Vagina (tissue), 2 donors: Measurements from ENCODE around the gene VENTX. TPM values are rescaled to one million over a fixed set of nuclear protein-coding genes. Genes with fewer than 3 reads are reported as not detected.
"Not testable (repeated sequence)": the region's sequence is repeated elsewhere in the genome, so short reads cannot be mapped to it uniquely, and the experiment has no call there.

Experiments used
- DNase-seq, 2 donors: peaks; one replicate each; pipeline ENCODE4 v3.0.0-alpha.2; 2017; ENCODE audit errors: extremely low spot score in 2 of 2
- H3K27ac ChIP-seq: fragments of 200-600 bp; sonication (generic); one replicate; pipeline ENCODE4 v1.5.1; 2019
- H3K27me3 ChIP-seq: fragments of 200-600 bp; sonication (generic); one replicate; pipeline ENCODE4 v1.5.1; 2019
- H3K36me3 ChIP-seq, 2 donors: fragments of 200-600 bp; sonication (generic); one replicate each; pipeline ENCODE4 v1.5.1; 2017 to 2019
- H3K4me1 ChIP-seq: fragments of 200-600 bp; sonication (generic); one replicate; pipeline ENCODE4 v1.5.1; 2019
- H3K4me3 ChIP-seq, 2 donors: fragments of 200-600 bp; sonication (generic); 1 replicate in 1 of 2; 2 replicates in 1 of 2; pipeline ENCODE4 v1.5.1; 2016 to 2019
- H3K9me3 ChIP-seq: fragments of 200-600 bp; sonication (generic); one replicate; pipeline ENCODE4 v1.5.1; 2019
- POLR2A ChIP-seq, 2 donors: fragments of 450-650 bp; IDR thresholded peaks; one replicate each; pipeline ENCODE4 v1.6.1; 2017; ENCODE audit warnings: antibody characterized with exemption in 2 of 2, mild to moderate bottlenecking in 2 of 2, moderate library complexity in 2 of 2
- POLR2AphosphoS5 ChIP-seq, 2 donors: sonication (generic); formaldehyde crosslinking; IDR thresholded peaks; one replicate each; pipeline ENCODE4 v1.9.0; 2017; ENCODE audit warnings: antibody characterized with exemption in 2 of 2, mild to moderate bottlenecking in 2 of 2, low read depth in 1 of 2; ENCODE audit not compliant: insufficient read depth in 1 of 2
- intact Hi-C: fragments of 100-400 bp; cut with DNase I; formaldehyde crosslinking; loops from one replicate; pipeline ENCODE4 v1.15.1; 2023
- total RNA-seq: library from RNA; depleted of rRNA; stranded (reverse); fragments of >200 nt; gene quantifications from one replicate; pipeline ENCODE4 v1.2.3, GENCODE V29; 2016
- TF ChIP-seq, protein P1 (sequence below), 3 experiments: fragments of 450-650 bp in 2 of 3; fragments of 200-600 bp in 1 of 3; sonication (generic) in 1 of 3; IDR thresholded peaks; one replicate each; pipeline ENCODE4 v1.5.1; 2017 to 2019; ENCODE audit warnings: antibody characterized with exemption in 3 of 3, mild to moderate bottlenecking in 2 of 3, moderate library complexity in 2 of 3

The VENTX gene
- total RNA-seq, 1 donor from 2014 or later = 0.98 TPM

DNA sequence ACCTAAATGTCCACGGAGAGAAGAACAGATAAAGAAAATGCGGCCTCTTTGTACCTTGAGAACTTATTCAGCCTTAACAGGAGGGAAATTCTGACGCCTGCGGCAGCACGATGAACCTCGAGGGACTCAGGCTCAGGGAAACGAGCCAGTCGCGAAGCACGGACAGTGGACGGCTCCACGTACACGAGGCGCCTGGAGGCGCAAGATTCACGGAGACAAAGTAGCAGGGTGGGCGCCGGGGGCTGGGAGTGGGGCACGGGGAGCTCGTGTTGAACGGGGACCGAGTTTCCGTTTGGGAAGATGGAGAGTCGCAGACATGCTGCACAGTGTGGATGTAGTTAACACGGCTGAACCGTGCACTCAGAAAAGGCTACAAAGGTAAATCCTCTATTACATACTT lies 20.9 kb upstream of the VENTX start:
- TF ChIP-seq POLR2AphosphoS5 (IDR thresholded peaks at IDR 0.05; ENCODE audit: insufficient read depth in 1 of 2, low read depth in 1 of 2) (no peak), POLR2A (IDR thresholded peaks at IDR 0.05) (no peak)
- TF ChIP-seq, protein P1, sequence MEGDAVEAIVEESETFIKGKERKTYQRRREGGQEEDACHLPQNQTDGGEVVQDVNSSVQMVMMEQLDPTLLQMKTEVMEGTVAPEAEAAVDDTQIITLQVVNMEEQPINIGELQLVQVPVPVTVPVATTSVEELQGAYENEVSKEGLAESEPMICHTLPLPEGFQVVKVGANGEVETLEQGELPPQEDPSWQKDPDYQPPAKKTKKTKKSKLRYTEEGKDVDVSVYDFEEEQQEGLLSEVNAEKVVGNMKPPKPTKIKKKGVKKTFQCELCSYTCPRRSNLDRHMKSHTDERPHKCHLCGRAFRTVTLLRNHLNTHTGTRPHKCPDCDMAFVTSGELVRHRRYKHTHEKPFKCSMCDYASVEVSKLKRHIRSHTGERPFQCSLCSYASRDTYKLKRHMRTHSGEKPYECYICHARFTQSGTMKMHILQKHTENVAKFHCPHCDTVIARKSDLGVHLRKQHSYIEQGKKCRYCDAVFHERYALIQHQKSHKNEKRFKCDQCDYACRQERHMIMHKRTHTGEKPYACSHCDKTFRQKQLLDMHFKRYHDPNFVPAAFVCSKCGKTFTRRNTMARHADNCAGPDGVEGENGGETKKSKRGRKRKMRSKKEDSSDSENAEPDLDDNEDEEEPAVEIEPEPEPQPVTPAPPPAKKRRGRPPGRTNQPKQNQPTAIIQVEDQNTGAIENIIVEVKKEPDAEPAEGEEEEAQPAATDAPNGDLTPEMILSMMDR (IDR thresholded peaks at IDR 0.05) = no peak
- no peaks in the 10 kb centered on the region for H3K36me3 ChIP-seq
- H3K4me3 ChIP-seq = no peak overlapping the region
- H3K27me3 ChIP-seq = no peaks in the 10 kb centered on the region
- H3K4me1 ChIP-seq = no peaks in the 10 kb centered on the region
- DNase-seq = no peak
- intact Hi-C loops = no loop called here
- H3K9me3 ChIP-seq = no peaks in the 10 kb centered on the region
- no peak overlapping the region for H3K27ac ChIP-seq

DNA sequence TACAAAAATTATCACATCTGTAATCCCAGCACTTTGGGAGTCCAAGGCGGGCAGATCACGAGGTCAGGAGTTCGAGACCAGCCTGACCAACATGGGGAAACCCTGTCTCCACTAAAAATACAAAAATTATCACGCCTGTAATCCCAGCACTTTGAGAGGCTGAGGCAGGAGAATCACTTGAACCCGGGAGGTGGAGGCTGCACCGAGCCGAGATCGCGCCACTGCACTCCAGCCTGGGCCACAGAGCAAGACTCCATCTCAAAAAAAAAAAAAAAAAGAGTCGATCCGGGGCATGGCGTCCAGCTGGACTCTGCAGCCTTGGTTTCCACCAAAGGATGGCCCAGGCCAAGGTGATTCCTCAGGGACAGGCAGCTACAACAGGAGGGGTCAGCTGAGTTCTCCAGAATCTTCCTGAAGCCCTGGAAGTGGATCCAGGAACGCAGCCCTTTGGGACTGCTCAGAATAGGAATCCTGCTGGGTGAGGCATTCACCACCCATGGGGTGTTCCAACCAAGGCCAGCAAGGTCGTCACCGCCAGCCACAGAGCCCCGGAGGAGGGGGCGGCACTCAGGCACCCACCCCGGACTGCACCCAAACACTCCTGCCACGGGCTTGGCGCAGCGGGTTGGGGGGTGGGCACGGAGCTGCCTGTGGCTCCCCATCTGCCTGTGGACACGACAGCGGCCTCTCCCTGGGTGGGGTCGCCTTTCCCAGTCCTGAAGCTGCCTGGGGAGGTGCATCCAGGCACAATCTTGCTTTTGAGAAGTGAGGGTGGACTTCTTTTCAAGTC lies 19.7 kb upstream of the VENTX start:
- H3K36me3 ChIP-seq = no peaks in the 10 kb centered on the region
- TF ChIP-seq POLR2A (IDR thresholded peaks at IDR 0.05) (no peak), POLR2AphosphoS5 (IDR thresholded peaks at IDR 0.05; ENCODE audit: insufficient read depth in 1 of 2, low read depth in 1 of 2) (no peak)
- TF ChIP-seq, protein P1 (IDR thresholded peaks at IDR 0.05) = no peak
- H3K4me1 ChIP-seq = no peaks in the 10 kb centered on the region
- intact Hi-C loops = no loop called here
- DNase-seq = no peak
- no peak overlapping the region for H3K27ac ChIP-seq
- H3K4me3 ChIP-seq = no peak overlapping the region
- H3K27me3 ChIP-seq = no peaks in the 10 kb centered on the region
- no peaks in the 10 kb centered on the region for H3K9me3 ChIP-seq

DNA sequence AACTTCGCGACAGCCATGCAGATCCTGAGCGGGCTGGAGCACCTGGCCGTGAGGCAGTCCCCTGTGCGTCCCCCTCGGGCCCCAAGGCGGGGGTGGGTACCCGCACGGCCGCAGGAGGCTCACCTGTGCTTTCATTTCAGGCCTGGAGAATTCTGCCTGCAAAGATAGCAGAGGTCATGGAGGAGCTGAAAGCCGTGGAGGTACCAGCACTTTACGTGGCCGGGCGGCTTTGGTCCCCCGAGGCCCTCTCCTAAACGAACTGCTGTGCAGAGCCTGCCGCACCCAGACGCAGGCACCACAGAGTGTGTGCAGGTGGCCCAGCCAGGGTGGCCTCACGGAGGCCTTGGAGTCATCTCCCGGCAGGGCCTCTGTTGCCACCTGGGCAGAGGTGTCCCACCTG lies 18.8 kb upstream of the VENTX start:
- H3K27ac ChIP-seq = no peak overlapping the region
- no peaks in the 10 kb centered on the region for H3K9me3 ChIP-seq
- DNase-seq = no peak
- H3K4me1 ChIP-seq = no peaks in the 10 kb centered on the region
- intact Hi-C loops = no loop called here
- H3K27me3 ChIP-seq = no peaks in the 10 kb centered on the region
- TF ChIP-seq POLR2A (IDR thresholded peaks at IDR 0.05) (no peak), POLR2AphosphoS5 (IDR thresholded peaks at IDR 0.05; ENCODE audit: insufficient read depth in 1 of 2, low read depth in 1 of 2) (no peak)
- TF ChIP-seq, protein P1 (IDR thresholded peaks at IDR 0.05) = no peak
- H3K36me3 ChIP-seq = no peaks in the 10 kb centered on the region
- H3K4me3 ChIP-seq = no peak overlapping the region

DNA sequence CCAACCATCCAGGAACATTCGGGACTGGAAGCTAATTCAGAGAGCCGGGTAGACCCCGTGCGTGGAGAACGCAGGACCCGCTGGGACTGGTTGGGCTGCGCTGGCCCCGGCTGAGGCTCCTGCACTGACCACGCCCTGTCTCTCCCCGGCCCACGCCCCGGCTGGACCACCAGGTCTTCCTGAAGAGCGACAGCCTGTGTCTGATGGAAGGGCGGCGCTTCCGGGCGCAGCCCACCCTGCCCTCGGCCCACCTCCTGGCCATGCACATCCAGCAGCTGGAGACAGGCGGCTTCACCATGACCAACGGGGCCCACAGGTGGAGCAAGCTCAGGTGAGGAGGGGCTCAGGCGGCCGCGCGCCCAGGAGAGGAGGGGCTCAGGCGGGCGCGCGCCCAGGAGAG lies 17.9 kb upstream of the VENTX start:
- H3K9me3 ChIP-seq = no peaks in the 10 kb centered on the region
- H3K36me3 ChIP-seq = no peaks in the 10 kb centered on the region
- no peaks in the 10 kb centered on the region for H3K4me1 ChIP-seq
- no peaks in the 10 kb centered on the region for H3K27me3 ChIP-seq
- H3K27ac ChIP-seq = no peak overlapping the region
- intact Hi-C loops = no loop called here
- no peak overlapping the region for H3K4me3 ChIP-seq
- no peak for DNase-seq
- TF ChIP-seq POLR2A (IDR thresholded peaks at IDR 0.05) (no peak), POLR2AphosphoS5 (IDR thresholded peaks at IDR 0.05; ENCODE audit: insufficient read depth in 1 of 2, low read depth in 1 of 2) (no peak)
- TF ChIP-seq, protein P1 (IDR thresholded peaks at IDR 0.05) = no peak

DNA sequence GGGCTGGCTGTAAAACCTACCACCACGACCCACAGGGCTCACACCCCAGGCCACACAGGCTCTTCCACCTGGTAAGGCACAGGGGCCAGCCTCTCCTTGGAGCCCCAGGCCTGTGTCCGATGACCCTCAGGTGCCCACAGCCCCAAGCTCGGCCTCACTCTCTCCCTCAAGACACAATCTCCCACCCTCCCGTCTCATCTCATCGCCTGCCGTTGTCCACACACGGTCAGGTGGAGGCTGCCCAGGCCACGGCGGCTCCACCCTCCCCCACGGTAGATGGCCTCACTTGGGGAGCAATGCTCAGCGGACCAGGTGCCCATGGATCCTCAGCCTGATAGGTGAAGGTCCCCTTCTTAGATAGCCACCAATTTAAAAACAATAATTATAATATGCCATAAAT lies 16.3 kb upstream of the VENTX start:
- TF ChIP-seq POLR2AphosphoS5 (IDR thresholded peaks at IDR 0.05; ENCODE audit: insufficient read depth in 1 of 2, low read depth in 1 of 2) (no peak), POLR2A (IDR thresholded peaks at IDR 0.05) (no peak)
- TF ChIP-seq, protein P1 (IDR thresholded peaks at IDR 0.05) = no peak
- DNase-seq = no peak
- H3K36me3 ChIP-seq = no peaks in the 10 kb centered on the region
- H3K4me3 ChIP-seq = no peak overlapping the region
- no peaks in the 10 kb centered on the region for H3K4me1 ChIP-seq
- H3K27ac ChIP-seq = no peak overlapping the region
- no peaks in the 10 kb centered on the region for H3K27me3 ChIP-seq
- H3K9me3 ChIP-seq = no peaks in the 10 kb centered on the region
- intact Hi-C loops = no loop called here

DNA sequence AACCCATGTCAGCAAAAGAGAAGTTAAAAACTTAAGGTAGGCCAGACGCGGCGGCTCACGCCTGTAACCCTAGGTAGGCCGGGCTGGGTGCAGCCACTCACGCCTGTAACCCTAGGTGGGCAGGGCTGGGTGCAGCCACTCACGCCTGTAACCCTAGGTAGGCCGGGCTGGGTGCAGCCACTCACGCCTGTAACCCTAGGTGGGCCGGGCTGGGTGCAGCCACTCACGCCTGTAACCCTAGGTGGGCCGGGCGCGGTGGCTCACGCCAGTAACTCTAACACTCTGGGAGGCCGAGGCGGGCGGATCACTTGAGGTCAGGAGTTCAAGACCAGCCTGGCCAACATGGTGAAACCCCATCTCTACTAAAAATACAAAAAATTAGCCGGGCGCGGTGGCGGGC lies 15.9 kb upstream of the VENTX start:
- DNase-seq, H3K4me3 ChIP-seq, H3K27me3 ChIP-seq, intact Hi-C loops, H3K9me3 ChIP-seq, H3K27ac ChIP-seq, H3K4me1 ChIP-seq, H3K36me3 ChIP-seq: not testable (repeated sequence)
